GM23248 (cell line): ENCODE results near the gene STOX1. TPM values are rescaled to one million over a fixed set of nuclear protein-coding genes. Genes with fewer than 3 reads are reported as not detected.

ENCODE experiments used
- DNase-seq: peaks from one replicate; pipeline ENCODE4 v3.0.0-alpha.2; 2015
- H2AFZ ChIP-seq: fragments of 200-600 bp; sonication (generic); 2 replicates; pipeline ENCODE4 v1.6.1; 2016; ENCODE audit warnings: antibody characterized with exemption
- H3F3A ChIP-seq: fragments of 200-600 bp; sonication (generic); 2 replicates; pipeline ENCODE4 v1.6.1; 2016; ENCODE audit warnings: mild to moderate bottlenecking, antibody characterized with exemption, mixed run types; ENCODE audit not compliant: insufficient read depth
- H3K27ac ChIP-seq: fragments of 200-600 bp; sonication (generic); 2 replicates; pipeline ENCODE4 v1.5.1; 2016; ENCODE audit warnings: mild to moderate bottlenecking
- H3K27me3 ChIP-seq: fragments of 200-600 bp; sonication (generic); replicated peaks from 2 replicates; pipeline ENCODE4 v1.6.1; 2016; ENCODE audit warnings: mild to moderate bottlenecking; ENCODE audit not compliant: insufficient read depth
- H3K36me3 ChIP-seq: fragments of 200-600 bp; sonication (generic); 2 replicates; pipeline ENCODE4 v1.6.1; 2016; ENCODE audit warnings: low read depth, mild to moderate bottlenecking
- H3K4me1 ChIP-seq: fragments of 200-600 bp; sonication (generic); 2 replicates; pipeline ENCODE4 v1.6.1; 2016; ENCODE audit warnings: mild to moderate bottlenecking; ENCODE audit not compliant: insufficient read depth
- H3K4me2 ChIP-seq: fragments of 200-600 bp; sonication (generic); one replicate; pipeline ENCODE4 v1.6.1; 2016; ENCODE audit warnings: mild to moderate bottlenecking; ENCODE audit not compliant: unreplicated experiment
- H3K4me3 ChIP-seq: fragments of 200-600 bp; sonication (generic); 2 replicates; pipeline ENCODE4 v1.5.1; 2016; ENCODE audit warnings: mild to moderate bottlenecking
- H3K79me2 ChIP-seq: fragments of 200-600 bp; sonication (generic); 2 replicates; pipeline ENCODE4 v1.6.1; 2016; ENCODE audit warnings: mild to moderate bottlenecking; ENCODE audit not compliant: insufficient read depth
- H3K9ac ChIP-seq: fragments of 200-600 bp; sonication (generic); 2 replicates; pipeline ENCODE4 v1.6.1; 2016; ENCODE audit warnings: mild to moderate bottlenecking
- H3K9me2 ChIP-seq: fragments of 200-600 bp; sonication (generic); 2 replicates; pipeline ENCODE4 v1.6.1; 2016; ENCODE audit warnings: mixed run types, mild to moderate bottlenecking, moderate library complexity; ENCODE audit not compliant: insufficient read depth
- H3K9me3 ChIP-seq: fragments of 200-600 bp; sonication (generic); one replicate; pipeline ENCODE4 v1.6.1; 2017; ENCODE audit warnings: low read depth
- H4K20me1 ChIP-seq: fragments of 200-600 bp; sonication (generic); 2 replicates; pipeline ENCODE4 v1.6.0; 2016; ENCODE audit not compliant: insufficient read depth
- EZH2 ChIP-seq: fragments of 200-600 bp; sonication (generic); IDR thresholded peaks from 2 replicates; pipeline ENCODE4 v1.6.1; 2018; ENCODE audit warnings: antibody characterized with exemption, mild to moderate bottlenecking; ENCODE audit not compliant: insufficient read depth, poor library complexity, severe bottlenecking
- EZH2phosphoT487 ChIP-seq: fragments of 200-600 bp; sonication (generic); IDR thresholded peaks from 2 replicates; pipeline ENCODE4 v1.6.1; 2018; ENCODE audit warnings: antibody characterized with exemption, moderate library complexity, mild to moderate bottlenecking, low read depth; ENCODE audit not compliant: insufficient read depth
- WGBS, 2 experiments: methylation state at CpG; one replicate each; pipeline ENCODE4 v1.1.6; 2015 to 2017; ENCODE audit warnings: low lambda C conversion rate in 2 of 2, low coverage in 1 of 2; ENCODE audit errors: missing lambda C conversion rate in 2 of 2; 5-methylcytosine and 5-hydroxymethylcytosine counted together
- in situ Hi-C: fragments of 300-500 bp; cut with MboI; formaldehyde crosslinking; loops from 2 replicates; pipeline ENCODE4 v1.15.0; 2020
- polyA plus RNA-seq: library from polyadenylated mRNA; unstranded; fragments of >200 nt; fragmentation: Nextera tagmentation; extraction: Ambion mirVana; gene quantifications from 2 replicates; pipeline ENCODE4 v1.2.1, GENCODE V29; 2016
- total RNA-seq: library from RNA; depleted of rRNA; stranded (reverse); fragments of >200 nt; shearing (Covaris generic); gene quantifications from 2 replicates; pipeline ENCODE4 v1.2.3, GENCODE V29; 2014

The STOX1 gene
- total and polyA plus RNA-seq, 2 experiments from 2014 or later: not detected

DNA sequence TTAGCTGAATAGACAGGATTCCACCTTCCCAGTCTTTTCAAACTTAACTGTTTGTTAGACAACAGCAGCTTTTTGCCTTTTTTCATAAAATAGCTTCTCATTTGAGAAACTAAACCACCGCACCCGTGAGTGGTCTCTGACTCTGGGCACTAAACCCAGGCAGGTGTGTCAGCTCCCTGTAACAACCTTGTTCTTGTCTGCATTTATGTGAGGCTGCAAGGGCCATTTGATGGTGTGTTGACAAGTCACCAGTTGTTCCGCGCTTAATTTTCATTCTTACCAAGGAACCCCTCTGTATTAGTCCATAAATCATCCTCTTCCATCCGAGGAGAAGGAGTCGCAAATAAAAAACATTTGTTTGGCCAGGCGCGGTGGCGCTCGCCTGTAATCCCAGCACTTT is 1.5 kb downstream of the STOX1 start:
- Histone ChIP-seq H4K20me1 (no peaks in the 10 kb centered on the region), H3K4me3 (no peak overlapping the region), H3K9me3 (no peaks in the 10 kb centered on the region), H3K27me3 (peaks cover 44% of the 10 kb centered on the region), H3K79me2 (no peaks in the 10 kb centered on the region), H3K27ac (no peak overlapping the region), H3F3A (no peaks in the 10 kb centered on the region), H3K4me2 (no peak overlapping the region), H3K9me2 (no peaks in the 10 kb centered on the region), H2AFZ (no peak overlapping the region), H3K36me3 (no peaks in the 10 kb centered on the region), H3K9ac (no peak overlapping the region), H3K4me1 (no peaks in the 10 kb centered on the region)
- in situ Hi-C loops: no loop called here
- no peak for DNase-seq
- 66 to 68% methylated on average over 10 of the region's 10 CpGs for WGBS, 2 experiments
- TF ChIP-seq EZH2 (no peak), EZH2phosphoT487 (no peak)

DNA sequence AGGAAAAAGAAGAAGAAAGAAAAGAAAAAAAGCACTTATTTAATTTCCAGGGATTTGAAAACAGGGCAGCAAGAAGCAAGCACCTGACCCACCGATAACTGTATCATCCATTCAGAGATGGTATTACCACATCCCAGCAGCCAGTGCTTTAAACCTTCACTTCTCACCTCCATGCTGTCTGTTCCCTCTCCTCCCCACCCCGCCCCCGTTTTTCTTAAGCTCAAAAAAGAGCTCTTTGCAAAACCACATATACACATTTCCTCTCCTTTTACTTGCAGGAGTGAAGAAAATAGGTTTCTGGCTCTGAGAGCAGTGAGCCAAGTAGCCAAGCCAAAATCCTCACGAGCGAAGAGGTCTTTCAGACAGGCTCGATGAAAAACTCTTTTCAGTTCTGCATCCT is 2.2 kb downstream of the STOX1 start:
- Histone ChIP-seq H2AFZ (no peak overlapping the region), H4K20me1 (no peaks in the 10 kb centered on the region), H3K4me1 (no peaks in the 10 kb centered on the region), H3K79me2 (no peaks in the 10 kb centered on the region), H3K27me3 (peaks cover 48% of the 10 kb centered on the region), H3K36me3 (no peaks in the 10 kb centered on the region), H3K9ac (no peak overlapping the region), H3K4me3 (no peak overlapping the region), H3K4me2 (no peak overlapping the region), H3K27ac (no peak overlapping the region), H3K9me2 (no peaks in the 10 kb centered on the region), H3F3A (no peaks in the 10 kb centered on the region), H3K9me3 (no peaks in the 10 kb centered on the region)
- DNase-seq: no peak
- WGBS, 2 experiments: 25 to 30% methylated on average over 6 of the region's 6 CpGs
- in situ Hi-C loops: no loop called here
- no peak for TF ChIP-seq EZH2phosphoT487
- no peak for TF ChIP-seq EZH2

DNA sequence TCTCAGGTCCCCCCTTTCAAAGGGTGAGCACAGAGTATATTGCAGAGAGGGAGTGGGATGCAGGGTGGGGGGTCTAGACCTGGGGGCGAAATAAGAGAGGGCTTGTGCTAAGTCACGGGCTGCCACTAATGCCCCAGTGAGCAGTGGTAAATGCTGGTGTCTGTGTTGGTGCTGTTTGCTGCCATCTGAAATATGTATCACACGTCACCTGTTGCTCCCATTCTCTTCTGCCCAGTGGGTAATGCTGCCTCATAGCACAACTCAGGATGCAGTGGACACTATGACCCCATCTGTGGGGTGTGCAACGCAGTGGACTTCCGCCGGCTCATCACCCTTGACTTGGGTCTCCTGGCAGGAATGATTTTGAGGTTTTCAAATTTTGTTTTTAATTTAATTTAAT is 2.6 kb downstream of the STOX1 start:
- no peaks in the 10 kb centered on the region for H3K9me2 ChIP-seq
- DNase-seq: no peak
- H3K27me3 ChIP-seq: peaks cover 48% of the 10 kb centered on the region
- in situ Hi-C loops: no loop called here
- H2AFZ ChIP-seq: no peak overlapping the region
- TF ChIP-seq EZH2phosphoT487 (no peak), EZH2 (no peak)
- no peaks in the 10 kb centered on the region for H3K36me3 ChIP-seq
- H3K79me2 ChIP-seq: no peaks in the 10 kb centered on the region
- no peaks in the 10 kb centered on the region for H4K20me1 ChIP-seq
- H3K9ac ChIP-seq: no peak overlapping the region
- H3K4me2 ChIP-seq: no peak overlapping the region
- no peaks in the 10 kb centered on the region for H3K4me1 ChIP-seq
- no peaks in the 10 kb centered on the region for H3F3A ChIP-seq
- no peak overlapping the region for H3K4me3 ChIP-seq
- no peak overlapping the region for H3K27ac ChIP-seq
- WGBS, 2 experiments: 88 to 89% methylated on average over 6 of the region's 6 CpGs
- no peaks in the 10 kb centered on the region for H3K9me3 ChIP-seq

DNA sequence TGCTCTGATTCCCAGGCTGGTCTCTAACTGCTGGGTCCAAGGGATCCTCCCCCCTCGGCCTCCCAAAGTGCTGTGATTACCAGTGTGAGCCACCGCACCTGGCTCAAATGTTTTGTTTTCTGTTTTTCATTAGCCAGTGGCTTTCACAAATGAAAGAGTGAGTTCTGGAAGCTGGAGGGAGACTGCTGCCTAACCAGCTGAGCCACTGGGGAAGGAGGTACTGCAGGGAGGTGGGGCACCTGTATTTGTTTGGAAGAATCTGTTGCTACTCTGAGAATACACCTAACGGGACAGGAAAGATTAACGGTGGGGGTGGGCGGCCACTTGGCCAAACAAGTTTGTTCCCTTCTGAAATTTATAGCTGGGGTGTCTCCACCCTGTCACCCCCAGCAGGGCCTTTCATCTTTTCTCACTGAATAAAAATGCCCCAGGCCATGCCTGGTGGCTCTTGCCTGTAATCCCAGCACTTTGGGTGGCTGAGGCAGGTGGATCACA is 4.7 kb downstream of the STOX1 start:
- H3K9ac ChIP-seq: no peak overlapping the region
- H3K4me1 ChIP-seq: no peaks in the 10 kb centered on the region
- peaks cover 48% of the 10 kb centered on the region for H3K27me3 ChIP-seq
- DNase-seq: no peak
- no peak overlapping the region for H3K4me3 ChIP-seq
- no peaks in the 10 kb centered on the region for H3K79me2 ChIP-seq
- WGBS, 2 experiments: 51 to 67% methylated on average over 5 of the region's 5 CpGs
- in situ Hi-C loops: no loop called here
- H2AFZ ChIP-seq: no peak overlapping the region
- H3K27ac ChIP-seq: no peak overlapping the region
- no peaks in the 10 kb centered on the region for H3K9me3 ChIP-seq
- TF ChIP-seq EZH2phosphoT487 (no peak), EZH2 (no peak)
- H4K20me1 ChIP-seq: no peaks in the 10 kb centered on the region
- H3K36me3 ChIP-seq: no peaks in the 10 kb centered on the region
- no peaks in the 10 kb centered on the region for H3F3A ChIP-seq
- no peak overlapping the region for H3K4me2 ChIP-seq
- no peaks in the 10 kb centered on the region for H3K9me2 ChIP-seq

DNA sequence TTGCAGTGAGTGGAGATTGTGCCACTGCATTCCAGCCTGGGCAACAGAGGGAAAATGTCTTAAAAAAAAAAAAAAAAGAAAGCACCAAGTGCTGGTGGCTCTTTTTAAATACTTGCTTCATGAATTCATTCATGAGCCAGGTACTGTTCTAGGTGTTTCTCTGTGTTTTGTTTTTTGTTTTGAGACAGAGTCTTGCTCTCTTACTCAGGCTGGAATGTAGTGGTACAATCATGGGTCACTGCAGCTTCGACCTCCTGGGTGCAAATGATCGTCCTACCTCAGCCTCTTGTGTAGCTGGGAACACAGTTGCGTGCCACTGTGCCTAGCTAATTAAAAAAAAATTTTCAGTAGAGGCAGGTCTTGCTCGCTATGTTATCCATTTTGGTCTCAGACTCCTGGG is 5.3 kb downstream of the STOX1 start:
- no peak overlapping the region for H2AFZ ChIP-seq
- no peaks in the 10 kb centered on the region for H3K9me3 ChIP-seq
- no peaks in the 10 kb centered on the region for H3K4me1 ChIP-seq
- no peak overlapping the region for H3K4me3 ChIP-seq
- no peak overlapping the region for H3K27ac ChIP-seq
- H3F3A ChIP-seq: no peaks in the 10 kb centered on the region
- in situ Hi-C loops: no loop called here
- peaks cover 48% of the 10 kb centered on the region for H3K27me3 ChIP-seq
- H3K9me2 ChIP-seq: no peaks in the 10 kb centered on the region
- TF ChIP-seq EZH2phosphoT487 (no peak), EZH2 (no peak)
- no peak overlapping the region for H3K4me2 ChIP-seq
- WGBS, 2 experiments: 76 to 83% methylated on average over 4 of the region's 4 CpGs
- no peaks in the 10 kb centered on the region for H3K36me3 ChIP-seq
- no peak overlapping the region for H3K9ac ChIP-seq
- no peak for DNase-seq
- no peaks in the 10 kb centered on the region for H4K20me1 ChIP-seq
- no peaks in the 10 kb centered on the region for H3K79me2 ChIP-seq
